ENCODE data around the gene GPR37L1.

Gene GPR37L1

DNA sequence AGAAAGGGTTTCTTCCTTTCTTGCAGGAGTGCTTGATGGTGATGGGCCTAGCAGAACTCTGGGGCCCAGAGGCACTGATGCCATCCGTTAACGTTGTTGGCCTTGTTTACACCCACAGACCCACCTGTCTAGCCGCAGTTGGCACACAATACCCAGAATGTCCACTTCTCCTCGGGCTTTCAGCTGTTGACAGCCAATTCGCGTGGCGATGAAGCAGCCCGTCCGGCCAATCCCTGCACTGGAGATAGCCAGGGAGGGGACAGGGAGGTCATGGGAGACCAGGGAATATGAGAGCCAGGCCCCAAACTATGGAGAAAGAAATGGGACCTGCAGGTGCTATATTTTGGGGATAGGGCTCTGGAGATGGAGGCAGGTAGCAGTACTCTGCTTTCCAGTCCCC is 27.5 kb downstream of the GPR37L1 start:
- Histone ChIP-seq H3K27ac (replicated peaks) (no peak overlapping the region), H3K4me3 (replicated peaks; ENCODE audit: insufficient read depth, low read length) (no peak overlapping the region), H3K27me3 (ENCODE audit: insufficient read depth, poor library complexity, severe bottlenecking) (no peaks in the 10 kb centered on the region)
- no peak for TF ChIP-seq SPI1 (IDR thresholded peaks at IDR 0.05; ENCODE audit: borderline replicate concordance, low read depth)
- TF ChIP-seq, protein P1, sequence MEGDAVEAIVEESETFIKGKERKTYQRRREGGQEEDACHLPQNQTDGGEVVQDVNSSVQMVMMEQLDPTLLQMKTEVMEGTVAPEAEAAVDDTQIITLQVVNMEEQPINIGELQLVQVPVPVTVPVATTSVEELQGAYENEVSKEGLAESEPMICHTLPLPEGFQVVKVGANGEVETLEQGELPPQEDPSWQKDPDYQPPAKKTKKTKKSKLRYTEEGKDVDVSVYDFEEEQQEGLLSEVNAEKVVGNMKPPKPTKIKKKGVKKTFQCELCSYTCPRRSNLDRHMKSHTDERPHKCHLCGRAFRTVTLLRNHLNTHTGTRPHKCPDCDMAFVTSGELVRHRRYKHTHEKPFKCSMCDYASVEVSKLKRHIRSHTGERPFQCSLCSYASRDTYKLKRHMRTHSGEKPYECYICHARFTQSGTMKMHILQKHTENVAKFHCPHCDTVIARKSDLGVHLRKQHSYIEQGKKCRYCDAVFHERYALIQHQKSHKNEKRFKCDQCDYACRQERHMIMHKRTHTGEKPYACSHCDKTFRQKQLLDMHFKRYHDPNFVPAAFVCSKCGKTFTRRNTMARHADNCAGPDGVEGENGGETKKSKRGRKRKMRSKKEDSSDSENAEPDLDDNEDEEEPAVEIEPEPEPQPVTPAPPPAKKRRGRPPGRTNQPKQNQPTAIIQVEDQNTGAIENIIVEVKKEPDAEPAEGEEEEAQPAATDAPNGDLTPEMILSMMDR (IDR thresholded peaks at IDR 0.05; ENCODE audit: insufficient read depth, low read length) = no peak
- no peak for TF ChIP-seq GABPA (IDR thresholded peaks at IDR 0.05; ENCODE audit: low read depth)
- TF ChIP-seq POLR2AphosphoS5 (IDR thresholded peaks at IDR 0.05; ENCODE audit: low read depth) = no peak; the same call in 1 of the 2 replicates
- no peak for DNase-seq (ENCODE audit: low read depth in 1 of 2, low spot score in 1 of 2)

DNA sequence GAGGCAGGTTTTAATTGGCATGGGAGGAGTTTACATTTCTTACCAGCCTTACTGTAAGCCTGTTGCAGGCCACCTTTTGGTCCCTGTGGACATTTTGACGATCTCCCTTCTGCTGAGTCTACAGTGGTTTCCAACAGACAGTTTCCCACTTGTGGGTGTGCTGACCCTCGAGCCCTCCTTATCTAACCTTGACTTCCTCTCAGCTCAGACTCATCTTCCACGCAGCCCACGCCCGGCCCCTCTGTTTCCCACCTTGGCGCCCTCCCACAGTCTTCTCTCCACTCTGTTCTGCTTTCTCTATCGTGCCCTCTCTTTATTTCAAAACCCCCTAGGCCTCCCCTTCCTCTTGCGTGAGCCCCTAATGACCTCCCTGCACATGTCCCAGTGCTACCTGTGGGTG is 27.9 kb downstream of the GPR37L1 start:
- DNase-seq (ENCODE audit: low read depth in 1 of 2, low spot score in 1 of 2) = no peak
- Histone ChIP-seq H3K27ac (replicated peaks) (peak overlapping the region; percentile 14; the same call in 1 of the 2 replicates), H3K27me3 (ENCODE audit: insufficient read depth, poor library complexity, severe bottlenecking) (no peaks in the 10 kb centered on the region), H3K4me3 (replicated peaks; ENCODE audit: insufficient read depth, low read length) (no peak overlapping the region)
- TF ChIP-seq SPI1 (IDR thresholded peaks at IDR 0.05; ENCODE audit: borderline replicate concordance, low read depth) (0 out of 2 replicates have a peak, but pooled peaks have one; percentile 22), POLR2AphosphoS5 (IDR thresholded peaks at IDR 0.05; ENCODE audit: low read depth) (no peak; the same call in none of the 2 replicates)
- TF ChIP-seq, protein P2, sequence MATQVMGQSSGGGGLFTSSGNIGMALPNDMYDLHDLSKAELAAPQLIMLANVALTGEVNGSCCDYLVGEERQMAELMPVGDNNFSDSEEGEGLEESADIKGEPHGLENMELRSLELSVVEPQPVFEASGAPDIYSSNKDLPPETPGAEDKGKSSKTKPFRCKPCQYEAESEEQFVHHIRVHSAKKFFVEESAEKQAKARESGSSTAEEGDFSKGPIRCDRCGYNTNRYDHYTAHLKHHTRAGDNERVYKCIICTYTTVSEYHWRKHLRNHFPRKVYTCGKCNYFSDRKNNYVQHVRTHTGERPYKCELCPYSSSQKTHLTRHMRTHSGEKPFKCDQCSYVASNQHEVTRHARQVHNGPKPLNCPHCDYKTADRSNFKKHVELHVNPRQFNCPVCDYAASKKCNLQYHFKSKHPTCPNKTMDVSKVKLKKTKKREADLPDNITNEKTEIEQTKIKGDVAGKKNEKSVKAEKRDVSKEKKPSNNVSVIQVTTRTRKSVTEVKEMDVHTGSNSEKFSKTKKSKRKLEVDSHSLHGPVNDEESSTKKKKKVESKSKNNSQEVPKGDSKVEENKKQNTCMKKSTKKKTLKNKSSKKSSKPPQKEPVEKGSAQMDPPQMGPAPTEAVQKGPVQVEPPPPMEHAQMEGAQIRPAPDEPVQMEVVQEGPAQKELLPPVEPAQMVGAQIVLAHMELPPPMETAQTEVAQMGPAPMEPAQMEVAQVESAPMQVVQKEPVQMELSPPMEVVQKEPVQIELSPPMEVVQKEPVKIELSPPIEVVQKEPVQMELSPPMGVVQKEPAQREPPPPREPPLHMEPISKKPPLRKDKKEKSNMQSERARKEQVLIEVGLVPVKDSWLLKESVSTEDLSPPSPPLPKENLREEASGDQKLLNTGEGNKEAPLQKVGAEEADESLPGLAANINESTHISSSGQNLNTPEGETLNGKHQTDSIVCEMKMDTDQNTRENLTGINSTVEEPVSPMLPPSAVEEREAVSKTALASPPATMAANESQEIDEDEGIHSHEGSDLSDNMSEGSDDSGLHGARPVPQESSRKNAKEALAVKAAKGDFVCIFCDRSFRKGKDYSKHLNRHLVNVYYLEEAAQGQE (IDR thresholded peaks at IDR 0.05; ENCODE audit: insufficient replicate concordance, low read depth) = no peak

DNA sequence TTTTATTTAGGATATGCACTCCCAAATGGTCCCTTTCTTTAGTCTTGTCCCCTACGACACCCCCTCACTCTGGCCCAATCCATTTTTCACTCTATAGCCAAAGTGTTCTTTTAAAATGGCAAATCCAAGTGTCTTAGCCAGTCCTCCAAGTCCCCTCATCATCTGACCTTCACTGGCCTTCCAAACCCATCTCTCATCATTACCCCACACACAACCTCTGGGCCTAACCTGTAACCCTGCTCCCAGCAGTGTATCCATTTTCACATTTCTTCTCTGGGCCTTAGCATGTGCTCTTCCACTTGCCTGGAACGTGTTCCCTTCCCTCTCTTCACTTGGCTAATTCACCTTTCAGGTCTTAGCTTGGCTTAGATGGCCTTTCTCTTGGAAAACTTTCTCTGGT is 28.3 kb downstream of the GPR37L1 start:
- Histone ChIP-seq H3K4me3 (replicated peaks; ENCODE audit: insufficient read depth, low read length) (no peak overlapping the region), H3K27me3 (ENCODE audit: insufficient read depth, poor library complexity, severe bottlenecking) (no peaks in the 10 kb centered on the region), H3K27ac (replicated peaks) (peak overlapping the region; percentile 14; the same call in 1 of the 2 replicates)
- no peak for DNase-seq (ENCODE audit: low read depth in 1 of 2, low spot score in 1 of 2)
- TF ChIP-seq SPI1 (IDR thresholded peaks at IDR 0.05; ENCODE audit: borderline replicate concordance, low read depth) (no peak), GABPA (IDR thresholded peaks at IDR 0.05; ENCODE audit: low read depth) (no peak), POLR2AphosphoS5 (IDR thresholded peaks at IDR 0.05; ENCODE audit: low read depth) (no peak)
- TF ChIP-seq, protein P2 (IDR thresholded peaks at IDR 0.05; ENCODE audit: insufficient replicate concordance, low read depth) = no peak
- TF ChIP-seq, protein P1 (IDR thresholded peaks at IDR 0.05; ENCODE audit: insufficient read depth, low read length) = no peak

DNA sequence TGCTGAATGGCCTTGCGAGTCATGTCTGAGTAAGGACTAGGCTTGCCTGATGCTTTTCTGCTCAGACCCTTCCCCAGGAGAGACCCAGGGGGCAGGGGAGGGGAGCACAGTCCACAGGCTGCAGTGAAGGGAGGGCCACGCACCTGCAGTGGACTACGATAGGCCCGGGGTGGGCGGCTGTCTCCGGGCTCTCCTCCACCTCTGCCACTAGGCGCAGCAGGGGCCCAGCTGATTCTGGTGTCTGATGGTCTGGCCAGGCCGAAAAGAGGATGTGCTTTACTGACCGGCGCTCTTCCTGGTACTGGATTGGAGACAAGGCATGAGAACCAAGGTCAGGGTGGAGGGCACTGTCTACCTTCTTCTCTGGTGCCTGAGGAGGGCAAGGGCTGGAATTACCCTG is 29.7 kb downstream of the GPR37L1 start:
- H3K4me3 ChIP-seq (replicated peaks; ENCODE audit: insufficient read depth, low read length) = no peak overlapping the region
- no peak overlapping the region for H3K27ac ChIP-seq (replicated peaks)
- TF ChIP-seq, protein P1 (IDR thresholded peaks at IDR 0.05; ENCODE audit: insufficient read depth, low read length) = no peak
- TF ChIP-seq POLR2AphosphoS5 (IDR thresholded peaks at IDR 0.05; ENCODE audit: low read depth) (0 out of 2 replicates have a peak, but pooled peaks have one; percentile 14), SPI1 (IDR thresholded peaks at IDR 0.05; ENCODE audit: borderline replicate concordance, low read depth) (peak; percentile 15; the same call in 1 of the 2 replicates), GABPA (IDR thresholded peaks at IDR 0.05; ENCODE audit: low read depth) (no peak)
- TF ChIP-seq, protein P2 (IDR thresholded peaks at IDR 0.05; ENCODE audit: insufficient replicate concordance, low read depth) = no peak
- H3K27me3 ChIP-seq (ENCODE audit: insufficient read depth, poor library complexity, severe bottlenecking) = no peaks in the 10 kb centered on the region
- peak in 1 of 2 experiments; percentile 23 for DNase-seq (ENCODE audit: low read depth in 1 of 2, low spot score in 1 of 2)
